SK-N-SH treated with all-trans-retinoic acid at 6 μM for 48 hours (cell line): ENCODE data around the gene SMAD6.
A peak's percentile ranks its signal among the peaks of the same experiment; 100 is the strongest.

Experiments
- ATAC-seq: fragments of 200-7000 bp; cut with Tn5 transposase; 3 replicates; pipeline ENCODE4 v1.9.1; 2020; ENCODE audit warnings: mild to moderate bottlenecking, moderate library complexity
- BACH2 ChIP-seq: fragments of 250-450 bp; sonication (Bioruptor Pico); IDR thresholded peaks from 2 replicates; pipeline ENCODE4 v1.9.0; 2021; ENCODE audit warnings: mild to moderate bottlenecking, borderline replicate concordance
- ESRRG ChIP-seq: fragments of 250-450 bp; sonication (Bioruptor Pico); IDR thresholded peaks from 2 replicates; pipeline ENCODE4 v1.6.1; 2021; ENCODE audit warnings: mild to moderate bottlenecking
- GLIS3 ChIP-seq: fragments of 250-450 bp; sonication (Bioruptor Pico); IDR thresholded peaks from 2 replicates; pipeline ENCODE4 v1.5.0; 2020; ENCODE audit warnings: mild to moderate bottlenecking, moderate library complexity
- ISL1 ChIP-seq: fragments of 250-450 bp; sonication (Bioruptor Pico); IDR thresholded peaks from 2 replicates; pipeline ENCODE4 v2.1.2; 2022; ENCODE audit warnings: mild to moderate bottlenecking, moderate library complexity
- RARB ChIP-seq: fragments of 250-450 bp; sonication (Bioruptor Pico); IDR thresholded peaks from 2 replicates; pipeline ENCODE4 v1.8.0; 2021; ENCODE audit warnings: mild to moderate bottlenecking, moderate library complexity
- SNAI2 ChIP-seq: fragments of 250-450 bp; sonication (Bioruptor Pico); IDR thresholded peaks from 2 replicates; pipeline ENCODE4 v1.5.0; 2020; ENCODE audit warnings: mild to moderate bottlenecking, moderate library complexity
- TOX ChIP-seq: fragments of 250-450 bp; sonication (Bioruptor Pico); IDR thresholded peaks from 2 replicates; pipeline ENCODE4 v1.8.0; 2021; ENCODE audit warnings: mild to moderate bottlenecking, moderate library complexity, borderline replicate concordance
- ZC3H10 ChIP-seq: fragments of 250-450 bp; sonication (Bioruptor Pico); IDR thresholded peaks from 2 replicates; pipeline ENCODE4 v1.5.1; 2021; ENCODE audit warnings: mild to moderate bottlenecking, moderate library complexity
- ZFP30 ChIP-seq: fragments of 450-650 bp; formaldehyde crosslinking; IDR thresholded peaks from 2 replicates; pipeline ENCODE4 v1.5.0; 2022; ENCODE audit warnings: mild to moderate bottlenecking, moderate library complexity
- ZNF565 ChIP-seq: fragments of 450-650 bp; formaldehyde crosslinking; conservative IDR thresholded peaks from 2 replicates; pipeline ENCODE4 v1.5.0; 2020; ENCODE audit warnings: low read depth, mild to moderate bottlenecking, moderate library complexity
- ZNF70 ChIP-seq: fragments of 450-650 bp; formaldehyde crosslinking; IDR thresholded peaks from 2 replicates; pipeline ENCODE4 v1.5.0; 2020; ENCODE audit warnings: mild to moderate bottlenecking, moderate library complexity
- ZNF8 ChIP-seq: fragments of 450-650 bp; formaldehyde crosslinking; IDR thresholded peaks from 2 replicates; pipeline ENCODE4 v1.5.0; 2020; ENCODE audit warnings: mild to moderate bottlenecking, moderate library complexity
- TF ChIP-seq, protein P1 (sequence below): fragments of 250-450 bp; sonication (Bioruptor Pico); IDR thresholded peaks from 2 replicates; pipeline ENCODE4 v1.5.1; 2021; ENCODE audit warnings: mild to moderate bottlenecking, moderate library complexity
- TF ChIP-seq, protein P2 (sequence below): fragments of 250-450 bp; sonication (Bioruptor Pico); IDR thresholded peaks from 2 replicates; pipeline ENCODE4 v1.5.0; 2020; ENCODE audit warnings: mild to moderate bottlenecking, moderate library complexity
- TF ChIP-seq, protein P3 (sequence below): fragments of 250-450 bp; sonication (Bioruptor Pico); IDR thresholded peaks from 2 replicates; pipeline ENCODE4 v1.8.0; 2020; ENCODE audit warnings: mild to moderate bottlenecking, moderate library complexity, borderline replicate concordance
- TF ChIP-seq, protein P4 (sequence below): fragments of 250-450 bp; sonication (Bioruptor Pico); IDR thresholded peaks from 2 replicates; pipeline ENCODE4 v1.5.1; 2020; ENCODE audit warnings: low read depth, mild to moderate bottlenecking, moderate library complexity

Gene SMAD6

DNA sequence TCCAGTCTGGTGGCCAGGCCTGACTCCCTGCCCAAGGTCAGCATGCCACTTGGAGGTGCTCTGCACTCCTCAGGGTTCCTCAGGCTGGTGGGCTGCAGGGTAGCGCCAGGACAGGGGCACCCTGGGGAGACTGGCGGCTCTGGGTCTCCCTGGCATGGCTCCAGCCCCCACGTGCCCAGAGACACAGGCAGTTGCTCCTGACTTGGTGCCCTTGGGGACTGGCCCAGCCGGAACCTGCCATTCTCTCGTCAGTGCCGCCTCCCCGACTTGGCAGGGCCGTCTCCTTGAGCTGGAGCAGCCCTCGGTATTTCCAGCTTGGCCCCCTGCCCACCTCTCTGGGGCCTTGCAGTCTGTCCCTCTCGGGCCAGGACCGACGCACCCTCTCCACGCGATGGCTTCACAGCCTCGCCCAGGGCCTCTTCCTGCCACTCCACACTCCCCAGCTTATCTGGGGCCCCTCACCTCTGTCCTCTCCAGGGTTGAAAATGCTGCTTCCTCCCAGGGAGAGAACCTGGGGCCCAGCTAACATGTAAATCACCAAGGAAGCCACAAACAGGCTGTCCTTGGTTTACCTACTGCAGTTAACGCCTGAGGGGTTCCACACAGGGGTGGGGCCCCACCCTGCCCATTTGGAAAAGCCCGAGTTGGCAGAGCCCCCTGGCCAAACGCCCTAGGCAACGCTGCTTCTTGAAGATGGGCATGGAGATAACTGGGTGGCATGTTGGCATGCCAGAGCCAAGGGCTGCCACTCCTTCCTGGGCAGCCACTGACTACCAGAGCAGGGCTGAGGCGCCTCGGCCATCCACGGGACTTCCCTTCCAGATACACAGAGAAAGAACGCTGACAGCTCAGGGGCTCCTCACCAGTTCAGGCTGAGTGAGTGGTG, 61.4 kb downstream of the SMAD6 start (continued):
- TF ChIP-seq, protein P1, sequence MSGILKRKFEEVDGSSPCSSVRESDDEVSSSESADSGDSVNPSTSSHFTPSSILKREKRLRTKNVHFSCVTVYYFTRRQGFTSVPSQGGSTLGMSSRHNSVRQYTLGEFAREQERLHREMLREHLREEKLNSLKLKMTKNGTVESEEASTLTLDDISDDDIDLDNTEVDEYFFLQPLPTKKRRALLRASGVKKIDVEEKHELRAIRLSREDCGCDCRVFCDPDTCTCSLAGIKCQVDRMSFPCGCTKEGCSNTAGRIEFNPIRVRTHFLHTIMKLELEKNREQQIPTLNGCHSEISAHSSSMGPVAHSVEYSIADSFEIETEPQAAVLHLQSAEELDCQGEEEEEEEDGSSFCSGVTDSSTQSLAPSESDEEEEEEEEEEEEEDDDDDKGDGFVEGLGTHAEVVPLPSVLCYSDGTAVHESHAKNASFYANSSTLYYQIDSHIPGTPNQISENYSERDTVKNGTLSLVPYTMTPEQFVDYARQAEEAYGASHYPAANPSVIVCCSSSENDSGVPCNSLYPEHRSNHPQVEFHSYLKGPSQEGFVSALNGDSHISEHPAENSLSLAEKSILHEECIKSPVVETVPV (CRISPR knock-in tag) = no peak
- TF ChIP-seq BACH2 (CRISPR knock-in tag) = no peak
- TF ChIP-seq SNAI2 = no peak
- TF ChIP-seq ZNF70 (CRISPR knock-in tag) = no peak
- TF ChIP-seq, protein P2, sequence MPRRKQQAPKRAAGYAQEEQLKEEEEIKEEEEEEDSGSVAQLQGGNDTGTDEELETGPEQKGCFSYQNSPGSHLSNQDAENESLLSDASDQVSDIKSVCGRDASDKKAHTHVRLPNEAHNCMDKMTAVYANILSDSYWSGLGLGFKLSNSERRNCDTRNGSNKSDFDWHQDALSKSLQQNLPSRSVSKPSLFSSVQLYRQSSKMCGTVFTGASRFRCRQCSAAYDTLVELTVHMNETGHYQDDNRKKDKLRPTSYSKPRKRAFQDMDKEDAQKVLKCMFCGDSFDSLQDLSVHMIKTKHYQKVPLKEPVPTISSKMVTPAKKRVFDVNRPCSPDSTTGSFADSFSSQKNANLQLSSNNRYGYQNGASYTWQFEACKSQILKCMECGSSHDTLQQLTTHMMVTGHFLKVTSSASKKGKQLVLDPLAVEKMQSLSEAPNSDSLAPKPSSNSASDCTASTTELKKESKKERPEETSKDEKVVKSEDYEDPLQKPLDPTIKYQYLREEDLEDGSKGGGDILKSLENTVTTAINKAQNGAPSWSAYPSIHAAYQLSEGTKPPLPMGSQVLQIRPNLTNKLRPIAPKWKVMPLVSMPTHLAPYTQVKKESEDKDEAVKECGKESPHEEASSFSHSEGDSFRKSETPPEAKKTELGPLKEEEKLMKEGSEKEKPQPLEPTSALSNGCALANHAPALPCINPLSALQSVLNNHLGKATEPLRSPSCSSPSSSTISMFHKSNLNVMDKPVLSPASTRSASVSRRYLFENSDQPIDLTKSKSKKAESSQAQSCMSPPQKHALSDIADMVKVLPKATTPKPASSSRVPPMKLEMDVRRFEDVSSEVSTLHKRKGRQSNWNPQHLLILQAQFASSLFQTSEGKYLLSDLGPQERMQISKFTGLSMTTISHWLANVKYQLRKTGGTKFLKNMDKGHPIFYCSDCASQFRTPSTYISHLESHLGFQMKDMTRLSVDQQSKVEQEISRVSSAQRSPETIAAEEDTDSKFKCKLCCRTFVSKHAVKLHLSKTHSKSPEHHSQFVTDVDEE (CRISPR knock-in tag) = no peak
- TF ChIP-seq, all 23 proteins: peak for 0

DNA sequence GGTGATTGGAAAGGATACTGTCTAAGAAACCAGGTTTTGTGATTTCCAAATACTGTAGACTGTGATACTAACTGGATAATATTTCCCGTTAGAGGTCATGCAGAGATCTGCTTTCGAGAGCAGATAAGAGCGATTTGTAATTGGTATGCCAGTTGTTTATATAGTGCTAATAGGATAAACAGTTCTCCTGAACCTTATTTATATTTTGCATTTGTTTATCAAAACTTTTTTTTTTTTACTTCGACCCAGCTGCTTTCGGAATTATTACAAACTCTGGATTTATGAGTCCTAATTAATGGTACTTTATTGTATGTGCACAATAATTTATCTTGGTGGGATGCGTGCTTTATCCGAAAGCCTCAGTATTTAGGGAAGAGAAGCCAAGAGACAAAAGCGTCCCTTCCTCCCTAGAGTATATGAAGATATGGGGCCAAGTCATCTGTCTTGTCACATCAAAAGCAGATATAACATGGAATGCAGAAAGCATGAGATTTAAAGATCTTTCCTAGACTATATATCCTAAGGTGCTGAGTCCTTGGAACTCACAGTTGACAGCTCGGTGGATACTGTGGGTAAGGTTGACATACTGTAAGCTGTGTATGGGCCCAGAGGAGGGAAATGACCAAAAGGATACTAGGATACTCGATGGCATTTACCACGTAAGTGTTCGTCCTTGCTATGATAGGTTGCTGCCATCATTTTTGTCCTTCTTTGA, 62.2 kb downstream of the SMAD6 start:
- ATAC-seq = no peak
- TF ChIP-seq TOX (no peak), ZNF8 (no peak), ISL1 (0 out of 2 replicates have a peak, but pooled peaks have one; percentile 4)
- TF ChIP-seq, protein P3, sequence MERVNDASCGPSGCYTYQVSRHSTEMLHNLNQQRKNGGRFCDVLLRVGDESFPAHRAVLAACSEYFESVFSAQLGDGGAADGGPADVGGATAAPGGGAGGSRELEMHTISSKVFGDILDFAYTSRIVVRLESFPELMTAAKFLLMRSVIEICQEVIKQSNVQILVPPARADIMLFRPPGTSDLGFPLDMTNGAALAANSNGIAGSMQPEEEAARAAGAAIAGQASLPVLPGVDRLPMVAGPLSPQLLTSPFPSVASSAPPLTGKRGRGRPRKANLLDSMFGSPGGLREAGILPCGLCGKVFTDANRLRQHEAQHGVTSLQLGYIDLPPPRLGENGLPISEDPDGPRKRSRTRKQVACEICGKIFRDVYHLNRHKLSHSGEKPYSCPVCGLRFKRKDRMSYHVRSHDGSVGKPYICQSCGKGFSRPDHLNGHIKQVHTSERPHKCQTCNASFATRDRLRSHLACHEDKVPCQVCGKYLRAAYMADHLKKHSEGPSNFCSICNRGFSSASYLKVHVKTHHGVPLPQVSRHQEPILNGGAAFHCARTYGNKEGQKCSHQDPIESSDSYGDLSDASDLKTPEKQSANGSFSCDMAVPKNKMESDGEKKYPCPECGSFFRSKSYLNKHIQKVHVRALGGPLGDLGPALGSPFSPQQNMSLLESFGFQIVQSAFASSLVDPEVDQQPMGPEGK (CRISPR knock-in tag) = no peak

DNA sequence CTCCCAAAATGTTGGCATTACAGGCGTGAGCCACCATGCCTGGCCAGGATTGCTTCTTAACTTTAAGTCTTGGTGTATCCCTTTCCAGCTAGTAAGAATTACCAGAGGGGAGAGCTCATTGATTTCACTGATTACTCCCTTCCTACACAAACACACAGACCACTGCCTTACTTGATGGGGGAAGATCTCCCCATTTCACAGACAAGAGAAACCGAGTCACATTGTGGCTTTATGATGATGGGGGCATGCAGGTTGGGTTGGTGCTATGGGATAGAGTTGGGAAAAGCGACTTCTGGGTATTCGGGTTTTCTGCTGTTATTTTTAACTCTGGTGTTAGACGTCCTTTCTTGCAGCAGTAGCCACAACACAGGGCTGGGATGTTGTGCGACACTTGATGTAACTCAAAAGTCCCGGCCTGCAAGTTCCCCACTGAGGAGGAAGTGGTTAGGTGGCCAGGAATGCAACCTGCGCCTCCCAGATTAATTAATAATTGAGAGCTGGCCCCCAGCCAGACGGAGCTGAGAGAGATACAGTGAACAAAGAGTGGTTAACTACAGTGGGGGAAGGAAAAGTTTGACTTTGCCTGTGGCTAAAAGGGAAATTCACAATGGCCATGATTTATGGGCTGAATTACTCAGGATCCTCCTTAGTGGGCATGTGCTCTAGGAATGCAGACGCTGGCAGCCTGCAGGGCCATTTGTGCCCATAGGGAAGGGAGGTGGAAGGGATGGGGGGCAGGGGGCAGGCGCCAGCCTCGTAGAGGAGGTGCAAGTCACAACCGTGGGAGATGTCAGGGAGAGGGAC, 63.6 kb downstream of the SMAD6 start:
- TF ChIP-seq, protein P3 (CRISPR knock-in tag) = no peak
- TF ChIP-seq, protein P4, sequence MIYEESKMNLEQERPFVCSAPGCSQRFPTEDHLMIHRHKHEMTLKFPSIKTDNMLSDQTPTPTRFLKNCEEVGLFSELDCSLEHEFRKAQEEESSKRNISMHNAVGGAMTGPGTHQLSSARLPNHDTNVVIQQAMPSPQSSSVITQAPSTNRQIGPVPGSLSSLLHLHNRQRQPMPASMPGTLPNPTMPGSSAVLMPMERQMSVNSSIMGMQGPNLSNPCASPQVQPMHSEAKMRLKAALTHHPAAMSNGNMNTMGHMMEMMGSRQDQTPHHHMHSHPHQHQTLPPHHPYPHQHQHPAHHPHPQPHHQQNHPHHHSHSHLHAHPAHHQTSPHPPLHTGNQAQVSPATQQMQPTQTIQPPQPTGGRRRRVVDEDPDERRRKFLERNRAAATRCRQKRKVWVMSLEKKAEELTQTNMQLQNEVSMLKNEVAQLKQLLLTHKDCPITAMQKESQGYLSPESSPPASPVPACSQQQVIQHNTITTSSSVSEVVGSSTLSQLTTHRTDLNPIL = no peak
- TF ChIP-seq, protein P2 (CRISPR knock-in tag) = peak; percentile 59; the same call in 1 of the 2 replicates
- TF ChIP-seq ESRRG (no peak), SNAI2 (no peak), ZC3H10 (CRISPR knock-in tag) (no peak), GLIS3 (CRISPR knock-in tag) (peak; percentile 30; the same call in 1 of the 2 replicates), ZNF8 (no peak), ZFP30 (CRISPR knock-in tag) (no peak), ZNF565 (CRISPR knock-in tag) (no peak), RARB (CRISPR knock-in tag) (no peak), TOX (no peak), ZNF70 (CRISPR knock-in tag) (no peak), ISL1 (peak; percentile 71)
- peak; percentile 67 for ATAC-seq
